K562 (cell line): ENCODE data around the gene LATS1. TPM values are rescaled to one million over a fixed set of nuclear protein-coding genes. Genes with fewer than 3 reads are reported as not detected.

Experiments used
- ATAC-seq: fragments of 200-7000 bp; cut with Tn5 transposase; 3 replicates; pipeline ENCODE4 v1.9.1; 2020; ENCODE audit warnings: moderate library complexity
- BruUV-seq: library from RNA; stranded (reverse); fragments of 400-500 nt; replicated peaks from 2 replicates; lab custom pipeline; 2021; lab: Mats Ljungman, UMichigan
- CTCF ChIA-PET: fragments of 300-600 bp; formaldehyde crosslinking; extraction: SDS; loops from one replicate; lab custom pipeline; 2021; ENCODE audit warnings: low intra/inter-chr PET ratio; lab: Yijun Ruan, JAX
- POLR2A ChIA-PET: fragments of 300-600, 350-650 bp; sonication (Branson Sonifier 250); formaldehyde crosslinking; extraction: SDS; loops from one replicate; lab custom pipeline; 2021; ENCODE audit warnings: antibody characterized with exemption, inconsistent platforms; lab: Yijun Ruan, JAX
- DNase-seq, 4 experiments: peaks; one replicate each; pipeline versions ENCODE4 v3.0.0 to v3.0.0-alpha.2; 2011 to 2018; ENCODE audit warnings: low spot score in 3 of 4, mixed read lengths in 3 of 4; ENCODE audit errors: extremely low read depth in 1 of 4
- FAIRE-seq: peaks from 2 replicates; lab custom pipeline; 2011; peaks lifted over from hg19 to GRCh38; lab: Jason Lieb, UNC
- H2AFZ ChIP-seq: 2 replicates; pipeline ENCODE4 v1.6.0; 2011; ENCODE audit warnings: low read depth, low read length, control low read depth, inconsistent platforms
- H3K27ac ChIP-seq: fragments of 200-600 bp; 3 replicates; pipeline ENCODE4 v1.8.0; 2011; ENCODE audit warnings: low read depth, mild to moderate bottlenecking, control low read depth, inconsistent platforms, low read length, moderate library complexity, mixed read lengths; ENCODE audit errors: extremely low read depth
- H3K27me3 ChIP-seq, 2 experiments: fragments of 300-600 bp in 1 of 2; 2 replicates in 1 of 2; 3 replicates in 1 of 2; pipeline versions ENCODE4 v1.6.0 to v1.8.0; 2011; ENCODE audit warnings: inconsistent platforms in 2 of 2, low read length in 2 of 2, mild to moderate bottlenecking in 1 of 2, mixed read lengths in 1 of 2, moderate library complexity in 1 of 2; ENCODE audit not compliant: control insufficient read depth in 2 of 2, insufficient read depth in 2 of 2
- H3K36me3 ChIP-seq: fragments of 300-600 bp; 3 replicates; pipeline ENCODE4 v1.8.0; 2011; ENCODE audit warnings: mild to moderate bottlenecking, low read length, inconsistent platforms; ENCODE audit not compliant: control insufficient read depth, insufficient read depth
- H3K4me1 ChIP-seq, 2 experiments: fragments of 200-600 bp in 1 of 2; replicated peaks in 1 of 2; 2 replicates in 1 of 2; 3 replicates in 1 of 2; pipeline versions ENCODE4 v1.5.1 to v1.8.0; 2011; ENCODE audit warnings: inconsistent platforms in 2 of 2, low read length in 2 of 2, mild to moderate bottlenecking in 1 of 2, mixed read lengths in 1 of 2, moderate library complexity in 1 of 2; ENCODE audit not compliant: control insufficient read depth in 2 of 2, insufficient read depth in 2 of 2
- H3K4me2 ChIP-seq: 2 replicates; pipeline ENCODE4 v1.6.1; 2011; ENCODE audit warnings: low read length, control low read depth, inconsistent platforms, mixed read lengths; ENCODE audit not compliant: insufficient read depth
- H3K4me3 ChIP-seq: fragments of 200-600 bp; sonication (generic), shearing (Covaris generic); 2 replicates; pipeline ENCODE4 v1.5.1; 2016; ENCODE audit warnings: control low read depth, inconsistent platforms
- H3K79me2 ChIP-seq: fragments of 200-600 bp; 3 replicates; pipeline ENCODE4 v1.8.0; 2011; ENCODE audit warnings: low read length, inconsistent platforms; ENCODE audit not compliant: control insufficient read depth, insufficient read depth
- H3K9ac ChIP-seq, 2 experiments: 2 replicates each; pipeline versions ENCODE4 v1.6.0 to v1.6.1; 2011; ENCODE audit warnings: low read depth in 2 of 2, low read length in 2 of 2, control low read depth in 1 of 2, inconsistent platforms in 1 of 2, mild to moderate bottlenecking in 1 of 2, mixed read lengths in 1 of 2; ENCODE audit not compliant: insufficient read depth in 1 of 2
- H3K9me1 ChIP-seq: one replicate; pipeline ENCODE4 v1.6.0; 2011; ENCODE audit warnings: inconsistent platforms, mild to moderate bottlenecking, low read length, moderate library complexity; ENCODE audit not compliant: control insufficient read depth, insufficient read depth
- H3K9me3 ChIP-seq: replicated peaks from 2 replicates; pipeline ENCODE4 v1.5.1; 2011; ENCODE audit warnings: low read depth, low read length, inconsistent platforms; ENCODE audit not compliant: control insufficient read depth, insufficient read depth
- H4K20me1 ChIP-seq: replicated peaks from 2 replicates; pipeline ENCODE4 v1.6.1; 2011; ENCODE audit warnings: low read length, inconsistent platforms, mixed read lengths; ENCODE audit not compliant: control insufficient read depth, insufficient read depth
- CBX1 ChIP-seq: sonication (generic); IDR thresholded peaks from 2 replicates; pipeline ENCODE4 v1.6.1; 2016; ENCODE audit warnings: antibody characterized with exemption, low read depth, mild to moderate bottlenecking
- CHCHD3 ChIP-seq: fragments of 250-450 bp; sonication (Bioruptor Pico); IDR thresholded peaks from 2 replicates; pipeline ENCODE4 v2.1.2; 2022; ENCODE audit warnings: mild to moderate bottlenecking
- ERF ChIP-seq: fragments of 450-650 bp; formaldehyde crosslinking; IDR thresholded peaks from 2 replicates; pipeline ENCODE4 v1.4.0; 2020; ENCODE audit warnings: mild to moderate bottlenecking, mixed read lengths
- HDAC2 ChIP-seq: fragments of 450-650 bp; IDR thresholded peaks from 2 replicates; pipeline ENCODE4 v1.6.1; 2016; ENCODE audit warnings: mild to moderate bottlenecking
- HDAC8 ChIP-seq: fragments of 450-650 bp; IDR thresholded peaks from 2 replicates; pipeline ENCODE4 v1.6.1; 2016; ENCODE audit warnings: mild to moderate bottlenecking, missing genetic modification characterization, moderate library complexity, missing compliant biosample characterization
- MAZ ChIP-seq, 2 experiments: fragments of 450-650 bp in 1 of 2; sonication (generic) in 1 of 2; formaldehyde crosslinking; IDR thresholded peaks in 1 of 2; conservative IDR thresholded peaks in 1 of 2; 2 replicates each; pipeline versions ENCODE4 v1.4.0 to v1.5.0; 2020; ENCODE audit warnings: mild to moderate bottlenecking in 1 of 2, missing genetic modification reagents in 1 of 2
- NFATC3 ChIP-seq: fragments of 450-650 bp; IDR thresholded peaks from 2 replicates; pipeline ENCODE4 v1.6.1; 2017; ENCODE audit warnings: mild to moderate bottlenecking
- NFE2 ChIP-seq: IDR thresholded peaks from 2 replicates; pipeline ENCODE4 v1.6.1; 2014; ENCODE audit warnings: antibody characterized with exemption, low read depth
- NFE2L1 ChIP-seq: fragments of 450-650 bp; IDR thresholded peaks from 2 replicates; pipeline ENCODE4 v1.6.1; 2016; ENCODE audit warnings: missing genetic modification characterization, low read depth, mild to moderate bottlenecking, missing compliant biosample characterization, moderate library complexity, borderline replicate concordance
- POLR2G ChIP-seq: fragments of 200-400 bp; formaldehyde crosslinking; IDR thresholded peaks from 2 replicates; pipeline ENCODE4 v1.6.1; 2017; ENCODE audit warnings: low read depth, mild to moderate bottlenecking, antibody characterized with exemption, low read length, moderate library complexity
- POLR3A ChIP-seq: IDR thresholded peaks from 2 replicates; pipeline ENCODE4 v1.6.1; 2011; ENCODE audit warnings: borderline replicate concordance, mild to moderate bottlenecking, moderate library complexity; ENCODE audit not compliant: insufficient read length, insufficient read depth; ENCODE audit errors: extremely low read depth
- RAD51 ChIP-seq: fragments of 450-650 bp; IDR thresholded peaks from 2 replicates; pipeline ENCODE4 v1.7.1; 2016; ENCODE audit warnings: low read depth, mild to moderate bottlenecking, borderline replicate concordance
- RBBP5 ChIP-seq: fragments of 200-600 bp; sonication (generic); IDR thresholded peaks from 2 replicates; pipeline ENCODE4 v1.6.1; 2012; ENCODE audit warnings: borderline replicate concordance, mild to moderate bottlenecking, low read length, control low read depth, inconsistent platforms; ENCODE audit not compliant: insufficient read depth, poor library complexity, severe bottlenecking
- TEAD1 ChIP-seq, 2 experiments: fragments of 450-650 bp in 1 of 2; sonication (generic) in 1 of 2; formaldehyde crosslinking; IDR thresholded peaks; 2 replicates each; pipeline versions ENCODE4 v1.4.0 to v1.8.0; 2020 to 2022; ENCODE audit warnings: mild to moderate bottlenecking in 2 of 2, missing genetic modification reagents in 1 of 2
- U2AF2 ChIP-seq: fragments of 200-400 bp; formaldehyde crosslinking; optimal IDR thresholded peaks from 2 replicates; pipeline ENCODE3; 2017; ENCODE audit warnings: low read depth, mild to moderate bottlenecking, low read length
- ZNF384 ChIP-seq: IDR thresholded peaks from 2 replicates; pipeline ENCODE4 v1.6.1; 2012; ENCODE audit warnings: low read depth, low read length, improper control_type of control experiment
- WGBS: fragments of 100-300 bp; shearing (Covaris generic); methylation state at CpG from one replicate; pipeline ENCODE4 v1.1.6; 2016; ENCODE audit warnings: low coverage, mixed read lengths; ENCODE audit not compliant: insufficient coverage; ENCODE audit errors: missing lambda C conversion rate; 5-methylcytosine and 5-hydroxymethylcytosine counted together
- in situ Hi-C: fragments of 300-500 bp; cut with MboI; formaldehyde crosslinking; loops from 4 replicates; pipeline ENCODE4 v1.15.0; 2018; ENCODE audit warnings: inconsistent platforms, mixed read lengths
- intact Hi-C: fragments of 100-400 bp; cut with micrococcal nuclease; formaldehyde crosslinking; loops from 2 replicates; pipeline ENCODE4 v1.14.2; 2022
- polyA plus RNA-seq, 8 experiments: library from polyadenylated mRNA; depleted of rRNA in 4 of 8; stranded (reverse) in 5 of 8; unstranded in 3 of 8; fragments of >200 nt; fragmentation: Nextera tagmentation in 2 of 8; fragmentation: Illumina TruSeq in 1 of 8; extraction: Ambion mirVana in 2 of 8; extraction: Trizol in 1 of 8; gene quantifications; 2 replicates each; pipeline versions ENCODE4 v1.2.1 to v1.2.3, GENCODE V29; 2011 to 2014; ENCODE audit warnings: inconsistent platforms in 1 of 8, missing spikeins in 1 of 8
- total RNA-seq, 7 experiments: library from RNA; depleted of rRNA in 6 of 7; stranded (reverse); fragments of >200 nt in 6 of 7; fragmentation: Illumina TruSeq in 2 of 7; extraction: Trizol in 2 of 7; gene quantifications; 2 replicates each; pipeline versions ENCODE4 v1.2.1 to v1.2.3, GENCODE V29; 2011 to 2021; ENCODE audit warnings: low replicate concordance in 1 of 7
- TF ChIP-seq, protein P1 (sequence below): fragments of 150-350 bp; IDR thresholded peaks from 2 replicates; pipeline ENCODE4 v1.6.1; 2014; ENCODE audit warnings: low read depth, mild to moderate bottlenecking, low read length, borderline replicate concordance
- TF ChIP-seq, protein P2 (sequence below): sonication (generic); IDR thresholded peaks from 2 replicates; pipeline ENCODE4 v1.6.1; 2016

The LATS1 gene
- total and polyA plus RNA-seq, 9 of the 15 experiments (the other 6 are each of a cell fraction or from before 2014, with no cell fraction given), result 5.0 to 36.3 (median 18.4) TPM

DNA sequence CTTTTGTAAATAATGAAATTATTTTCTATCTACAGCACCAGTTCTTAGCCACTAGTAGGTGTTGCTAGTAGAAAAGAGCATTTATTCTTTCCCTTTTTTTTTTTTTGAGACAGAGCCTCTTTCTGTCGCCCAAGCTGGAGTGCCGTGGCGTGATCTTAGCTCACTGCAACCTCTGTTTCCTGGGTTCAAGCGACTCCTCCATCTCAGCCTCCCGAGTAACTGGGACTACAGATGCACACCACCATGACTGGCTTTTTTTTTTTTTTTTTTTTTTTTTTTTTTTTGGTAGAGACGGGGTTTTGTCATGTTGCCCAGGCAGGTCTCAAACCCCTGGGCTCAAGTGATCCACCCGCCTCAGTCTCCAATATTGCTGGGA is 38.3 kb upstream of the LATS1 start:
- ChIA-PET CTCF (no interaction called here), POLR2A (interaction anchor here (0.6 to 1.1 kb wide), 4 partner anchors 8 to 211 kb away, joined by 3 to 6 read pairs (median 4); partner anchors contain the start of gene PPIL4)
- DNase-seq, result no peak
- Histone ChIP-seq H3K4me3 (no peak overlapping the region), H3K27ac (peak overlapping the region; percentile 53; the same call in 1 of the 3 replicates), H3K4me2 (no peak overlapping the region), H2AFZ (no peak overlapping the region), H3K79me2 (peaks cover 99% of the 10 kb centered on the region), H4K20me1 (peaks cover 10% of the 10 kb centered on the region), H3K4me1 (peaks cover 16 to 35% of the 10 kb centered on the region in 2 experiments), H3K27me3 (no peaks in the 10 kb centered on the region), H3K9me1 (no peaks in the 10 kb centered on the region), H3K9ac (no peak overlapping the region), H3K9me3 (0 out of 2 replicates have a peak, but pooled peaks cover 2% of the 10 kb centered on the region), H3K36me3 (peaks cover 70% of the 10 kb centered on the region)
- intact Hi-C loops (no loop called here), in situ Hi-C loops (no loop called here)
- no peak for ATAC-seq
- BruUV-seq, result no TSS peak
- WGBS, result 88% methylated on average over 4 of the region's 7 CpGs
- TF ChIP-seq, protein P1, sequence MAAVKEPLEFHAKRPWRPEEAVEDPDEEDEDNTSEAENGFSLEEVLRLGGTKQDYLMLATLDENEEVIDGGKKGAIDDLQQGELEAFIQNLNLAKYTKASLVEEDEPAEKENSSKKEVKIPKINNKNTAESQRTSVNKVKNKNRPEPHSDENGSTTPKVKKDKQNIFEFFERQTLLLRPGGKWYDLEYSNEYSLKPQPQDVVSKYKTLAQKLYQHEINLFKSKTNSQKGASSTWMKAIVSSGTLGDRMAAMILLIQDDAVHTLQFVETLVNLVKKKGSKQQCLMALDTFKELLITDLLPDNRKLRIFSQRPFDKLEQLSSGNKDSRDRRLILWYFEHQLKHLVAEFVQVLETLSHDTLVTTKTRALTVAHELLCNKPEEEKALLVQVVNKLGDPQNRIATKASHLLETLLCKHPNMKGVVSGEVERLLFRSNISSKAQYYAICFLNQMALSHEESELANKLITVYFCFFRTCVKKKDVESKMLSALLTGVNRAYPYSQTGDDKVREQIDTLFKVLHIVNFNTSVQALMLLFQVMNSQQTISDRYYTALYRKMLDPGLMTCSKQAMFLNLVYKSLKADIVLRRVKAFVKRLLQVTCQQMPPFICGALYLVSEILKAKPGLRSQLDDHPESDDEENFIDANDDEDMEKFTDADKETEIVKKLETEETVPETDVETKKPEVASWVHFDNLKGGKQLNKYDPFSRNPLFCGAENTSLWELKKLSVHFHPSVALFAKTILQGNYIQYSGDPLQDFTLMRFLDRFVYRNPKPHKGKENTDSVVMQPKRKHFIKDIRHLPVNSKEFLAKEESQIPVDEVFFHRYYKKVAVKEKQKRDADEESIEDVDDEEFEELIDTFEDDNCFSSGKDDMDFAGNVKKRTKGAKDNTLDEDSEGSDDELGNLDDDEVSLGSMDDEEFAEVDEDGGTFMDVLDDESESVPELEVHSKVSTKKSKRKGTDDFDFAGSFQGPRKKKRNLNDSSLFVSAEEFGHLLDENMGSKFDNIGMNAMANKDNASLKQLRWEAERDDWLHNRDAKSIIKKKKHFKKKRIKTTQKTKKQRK, result no peak
- TF ChIP-seq POLR3A (no peak), NFATC3 (0 out of 2 replicates have a peak, but pooled peaks have one; percentile 3), ERF (CRISPR knock-in tag) (no peak), NFE2 (0 out of 2 replicates have a peak, but pooled peaks have one; percentile 20), HDAC8 (no peak), CHCHD3 (CRISPR knock-in tag) (no peak), MAZ (CRISPR knock-in tag; conservative IDR thresholded peaks at IDR 0.05 in 1 of 2, IDR thresholded peaks at IDR 0.05 in 1 of 2) (no peak), RBBP5 (no peak), POLR2G (0 out of 2 replicates have a peak, but pooled peaks have one; percentile 15), ZNF384 (peak; percentile 46), CBX1 (no peak), U2AF2 (no peak), RAD51 (no peak), HDAC2 (no peak), TEAD1 (CRISPR knock-in tag; IDR thresholded peaks at IDR 0.05) (no peak), NFE2L1 (0 out of 2 replicates have a peak, but pooled peaks have one; percentile 4)
- TF ChIP-seq, protein P2, sequence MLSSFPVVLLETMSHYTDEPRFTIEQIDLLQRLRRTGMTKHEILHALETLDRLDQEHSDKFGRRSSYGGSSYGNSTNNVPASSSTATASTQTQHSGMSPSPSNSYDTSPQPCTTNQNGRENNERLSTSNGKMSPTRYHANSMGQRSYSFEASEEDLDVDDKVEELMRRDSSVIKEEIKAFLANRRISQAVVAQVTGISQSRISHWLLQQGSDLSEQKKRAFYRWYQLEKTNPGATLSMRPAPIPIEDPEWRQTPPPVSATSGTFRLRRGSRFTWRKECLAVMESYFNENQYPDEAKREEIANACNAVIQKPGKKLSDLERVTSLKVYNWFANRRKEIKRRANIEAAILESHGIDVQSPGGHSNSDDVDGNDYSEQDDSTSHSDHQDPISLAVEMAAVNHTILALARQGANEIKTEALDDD, result no peak
- FAIRE-seq, result no peak
